Measurements from ENCODE around the gene PNPLA2.

Gene PNPLA2

GRCh38 chr11:869399-870126 is 50.8 kb downstream of the PNPLA2 start:
- no peak for TF ChIP-seq FOXP2 (optimal IDR thresholded peaks at IDR 0.05; ENCODE audit: borderline replicate concordance, extremely low read depth, extremely low read length, insufficient read depth)
- no peak for TF ChIP-seq POLR2AphosphoS5 (IDR thresholded peaks at IDR 0.05; ENCODE audit: low read depth, low read length)
- TF ChIP-seq TAF1 (IDR thresholded peaks at IDR 0.05; ENCODE audit: borderline replicate concordance, insufficient read depth, low read length), result no peak

- no peak for TF ChIP-seq SIN3A (IDR thresholded peaks at IDR 0.05; ENCODE audit: borderline replicate concordance, insufficient read depth, low read length)
- TF ChIP-seq FOXP2 (optimal IDR thresholded peaks at IDR 0.05; ENCODE audit: borderline replicate concordance, extremely low read depth, extremely low read length, insufficient read depth), result no peak
- TF ChIP-seq, protein P1, sequence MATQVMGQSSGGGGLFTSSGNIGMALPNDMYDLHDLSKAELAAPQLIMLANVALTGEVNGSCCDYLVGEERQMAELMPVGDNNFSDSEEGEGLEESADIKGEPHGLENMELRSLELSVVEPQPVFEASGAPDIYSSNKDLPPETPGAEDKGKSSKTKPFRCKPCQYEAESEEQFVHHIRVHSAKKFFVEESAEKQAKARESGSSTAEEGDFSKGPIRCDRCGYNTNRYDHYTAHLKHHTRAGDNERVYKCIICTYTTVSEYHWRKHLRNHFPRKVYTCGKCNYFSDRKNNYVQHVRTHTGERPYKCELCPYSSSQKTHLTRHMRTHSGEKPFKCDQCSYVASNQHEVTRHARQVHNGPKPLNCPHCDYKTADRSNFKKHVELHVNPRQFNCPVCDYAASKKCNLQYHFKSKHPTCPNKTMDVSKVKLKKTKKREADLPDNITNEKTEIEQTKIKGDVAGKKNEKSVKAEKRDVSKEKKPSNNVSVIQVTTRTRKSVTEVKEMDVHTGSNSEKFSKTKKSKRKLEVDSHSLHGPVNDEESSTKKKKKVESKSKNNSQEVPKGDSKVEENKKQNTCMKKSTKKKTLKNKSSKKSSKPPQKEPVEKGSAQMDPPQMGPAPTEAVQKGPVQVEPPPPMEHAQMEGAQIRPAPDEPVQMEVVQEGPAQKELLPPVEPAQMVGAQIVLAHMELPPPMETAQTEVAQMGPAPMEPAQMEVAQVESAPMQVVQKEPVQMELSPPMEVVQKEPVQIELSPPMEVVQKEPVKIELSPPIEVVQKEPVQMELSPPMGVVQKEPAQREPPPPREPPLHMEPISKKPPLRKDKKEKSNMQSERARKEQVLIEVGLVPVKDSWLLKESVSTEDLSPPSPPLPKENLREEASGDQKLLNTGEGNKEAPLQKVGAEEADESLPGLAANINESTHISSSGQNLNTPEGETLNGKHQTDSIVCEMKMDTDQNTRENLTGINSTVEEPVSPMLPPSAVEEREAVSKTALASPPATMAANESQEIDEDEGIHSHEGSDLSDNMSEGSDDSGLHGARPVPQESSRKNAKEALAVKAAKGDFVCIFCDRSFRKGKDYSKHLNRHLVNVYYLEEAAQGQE (IDR thresholded peaks at IDR 0.05; ENCODE audit: insufficient read depth in 1 of 2, low read depth in 2 of 2, low read length in 2 of 2), result no peak
- TF ChIP-seq POLR2AphosphoS5 (IDR thresholded peaks at IDR 0.05; ENCODE audit: low read depth, low read length), result no peak
- no peak for TF ChIP-seq TAF1 (IDR thresholded peaks at IDR 0.05; ENCODE audit: borderline replicate concordance, insufficient read depth, low read length)
These were observed 51.4 kb downstream of the PNPLA2 start for GRCh38 chr11:870127-870413.

- no peak for TF ChIP-seq FOXP2 (optimal IDR thresholded peaks at IDR 0.05; ENCODE audit: borderline replicate concordance, extremely low read depth, extremely low read length, insufficient read depth)
- TF ChIP-seq POLR2AphosphoS5 (IDR thresholded peaks at IDR 0.05; ENCODE audit: low read depth, low read length), result no peak
- TF ChIP-seq, protein P1 (IDR thresholded peaks at IDR 0.05; ENCODE audit: insufficient read depth in 1 of 2, low read depth in 2 of 2, low read length in 2 of 2), result no peak
- TF ChIP-seq SIN3A (IDR thresholded peaks at IDR 0.05; ENCODE audit: borderline replicate concordance, insufficient read depth, low read length), result no peak
- TF ChIP-seq TAF1 (IDR thresholded peaks at IDR 0.05; ENCODE audit: borderline replicate concordance, insufficient read depth, low read length), result no peak
These were observed 51.7 kb downstream of the PNPLA2 start for GRCh38 chr11:870418-870817.

GRCh38 chr11:871472-871871 is 52.8 kb downstream of the PNPLA2 start:
- no peak for TF ChIP-seq POLR2AphosphoS5 (IDR thresholded peaks at IDR 0.05; ENCODE audit: low read depth, low read length)
- TF ChIP-seq FOXP2 (optimal IDR thresholded peaks at IDR 0.05; ENCODE audit: borderline replicate concordance, extremely low read depth, extremely low read length, insufficient read depth), result no peak
- no peak for TF ChIP-seq SIN3A (IDR thresholded peaks at IDR 0.05; ENCODE audit: borderline replicate concordance, insufficient read depth, low read length)
- TF ChIP-seq, protein P1 (IDR thresholded peaks at IDR 0.05; ENCODE audit: insufficient read depth in 1 of 2, low read depth in 2 of 2, low read length in 2 of 2), result no peak
- TF ChIP-seq TAF1 (IDR thresholded peaks at IDR 0.05; ENCODE audit: borderline replicate concordance, insufficient read depth, low read length), result no peak

- no peak for TF ChIP-seq POLR2AphosphoS5 (IDR thresholded peaks at IDR 0.05; ENCODE audit: low read depth, low read length)
These were observed 54.1 kb downstream of the PNPLA2 start for GRCh38 chr11:872799-873198.

- TF ChIP-seq SIN3A (IDR thresholded peaks at IDR 0.05; ENCODE audit: borderline replicate concordance, insufficient read depth, low read length), result no peak
- no peak for TF ChIP-seq FOXP2 (optimal IDR thresholded peaks at IDR 0.05; ENCODE audit: borderline replicate concordance, extremely low read depth, extremely low read length, insufficient read depth)
- no peak for TF ChIP-seq POLR2AphosphoS5 (IDR thresholded peaks at IDR 0.05; ENCODE audit: low read depth, low read length)
- TF ChIP-seq, protein P1 (IDR thresholded peaks at IDR 0.05; ENCODE audit: insufficient read depth in 1 of 2, low read depth in 2 of 2, low read length in 2 of 2), result no peak
- TF ChIP-seq TAF1 (IDR thresholded peaks at IDR 0.05; ENCODE audit: borderline replicate concordance, insufficient read depth, low read length), result no peak
These were observed 55.0 kb downstream of the PNPLA2 start for GRCh38 chr11:873706-874105.
